Endothelial cell of umbilical vein (primary cell): ENCODE measurements around the gene TUNAR.

Experiments
- CTCF ChIP-seq, 2 donors: IDR thresholded peaks; 1 replicate in 1 of 2; 2 replicates in 1 of 2; pipeline ENCODE4 v1.5.1; 2011; ENCODE audit warnings: low read length in 2 of 2, mild to moderate bottlenecking in 2 of 2, moderate library complexity in 2 of 2, control low read depth in 1 of 2, inconsistent platforms in 1 of 2, low read depth in 1 of 2; ENCODE audit not compliant: insufficient read depth in 1 of 2; ENCODE audit errors: extremely low read depth in 1 of 2
- EZH2 ChIP-seq: IDR thresholded peaks from 2 replicates; pipeline ENCODE4 v1.6.1; 2012; ENCODE audit warnings: borderline replicate concordance, low read depth, mild to moderate bottlenecking, moderate library complexity, low read length, inconsistent platforms; ENCODE audit not compliant: severe bottlenecking
- FOS ChIP-seq: IDR thresholded peaks from 2 replicates; pipeline ENCODE4 v1.6.1; 2011; ENCODE audit warnings: mild to moderate bottlenecking, low read length, moderate library complexity, borderline replicate concordance; ENCODE audit not compliant: insufficient read depth
- GATA2 ChIP-seq: IDR thresholded peaks from 2 replicates; pipeline ENCODE4 v1.7.0; 2011; ENCODE audit warnings: low read depth, mild to moderate bottlenecking, moderate library complexity, mixed read lengths, low read length; ENCODE audit not compliant: insufficient read length, insufficient read depth
- JUN ChIP-seq: IDR thresholded peaks from 2 replicates; pipeline ENCODE4 v1.6.1; 2011; ENCODE audit warnings: borderline replicate concordance, low read depth; ENCODE audit not compliant: insufficient read length, insufficient read depth
- MAX ChIP-seq: IDR thresholded peaks from 2 replicates; pipeline ENCODE4 v1.6.1; 2011; ENCODE audit not compliant: insufficient read depth, insufficient read length
- MYC ChIP-seq: IDR thresholded peaks from one replicate; pipeline ENCODE4 v1.6.1; 2011; ENCODE audit warnings: mild to moderate bottlenecking, low read depth, low read length
- POLR2A ChIP-seq: IDR thresholded peaks from 2 replicates; pipeline ENCODE4 v1.6.1; 2012; ENCODE audit warnings: low read depth, mild to moderate bottlenecking, control low read depth, low read length
- POLR2AphosphoS5 ChIP-seq: IDR thresholded peaks from 2 replicates; pipeline ENCODE4 v1.6.1; 2012; ENCODE audit warnings: low read depth, mild to moderate bottlenecking, control low read depth, low read length, moderate library complexity; ENCODE audit not compliant: insufficient read depth

- no peak for TF ChIP-seq MAX
- TF ChIP-seq CTCF (IDR thresholded peaks at IDR 0.05; ENCODE audit: extremely low read depth in 1 of 2, insufficient read depth in 1 of 2, low read depth in 1 of 2, low read length in 2 of 2), result no peak
- no peak for TF ChIP-seq POLR2A
- no peak for TF ChIP-seq EZH2
- no peak for TF ChIP-seq GATA2
- no peak for TF ChIP-seq POLR2AphosphoS5
- no peak for TF ChIP-seq JUN
- no peak for TF ChIP-seq FOS
- TF ChIP-seq MYC, result no peak
These were observed 88.3 kb downstream of the TUNAR start for GRCh38 chr14:95964901-95965300.
